HG02763 (cell line): ENCODE measurements around the gene ACSS1.
"Not testable (repeated sequence)": the region's sequence is repeated elsewhere in the genome, so short reads cannot be mapped to it uniquely, and the experiment has no call there.

ENCODE experiments used
- ATAC-seq: cut with Tn5 transposase; IDR thresholded peaks from one replicate; pipeline ENCODE4 v1.9.1; 2021; ENCODE audit warnings: mild to moderate bottlenecking, moderate library complexity; ENCODE audit not compliant: unreplicated experiment

Gene ACSS1

GRCh38 chr20:25014816-25015215 is 43.1 kb downstream of the ACSS1 start:
- ATAC-seq: no peak

- no peak for ATAC-seq
Measured at GRCh38 chr20:25013478-25014380, 44.2 kb downstream of the ACSS1 start.

DNA sequence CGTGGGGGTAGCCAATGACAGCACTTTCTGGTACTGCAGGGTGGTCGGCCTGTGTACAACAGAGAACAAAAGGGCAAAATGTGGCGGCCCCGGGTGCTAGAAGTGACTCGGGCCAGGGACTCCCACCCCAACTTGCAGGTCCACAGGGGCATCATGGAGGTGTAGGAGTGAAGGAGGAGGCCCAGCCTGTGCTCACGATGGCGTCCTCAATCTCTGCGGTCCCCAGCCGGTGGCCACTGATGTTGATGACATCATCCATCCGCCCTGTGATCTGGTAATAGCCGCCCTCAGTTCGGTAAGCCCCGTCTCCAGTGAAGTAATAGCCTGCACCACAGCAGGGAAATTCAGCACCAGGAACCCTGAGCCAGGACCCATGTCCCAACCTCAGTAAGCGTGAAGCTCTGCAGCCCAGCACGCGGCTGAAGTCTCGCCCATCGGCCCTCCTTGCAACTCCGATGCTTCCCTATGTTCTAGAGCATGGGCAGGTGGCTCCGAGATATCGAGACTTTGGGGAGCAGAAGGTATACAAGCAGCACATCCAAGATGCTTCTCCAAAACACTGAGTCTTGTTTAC is 45.2 kb downstream of the ACSS1 start:
- no peak for ATAC-seq

DNA sequence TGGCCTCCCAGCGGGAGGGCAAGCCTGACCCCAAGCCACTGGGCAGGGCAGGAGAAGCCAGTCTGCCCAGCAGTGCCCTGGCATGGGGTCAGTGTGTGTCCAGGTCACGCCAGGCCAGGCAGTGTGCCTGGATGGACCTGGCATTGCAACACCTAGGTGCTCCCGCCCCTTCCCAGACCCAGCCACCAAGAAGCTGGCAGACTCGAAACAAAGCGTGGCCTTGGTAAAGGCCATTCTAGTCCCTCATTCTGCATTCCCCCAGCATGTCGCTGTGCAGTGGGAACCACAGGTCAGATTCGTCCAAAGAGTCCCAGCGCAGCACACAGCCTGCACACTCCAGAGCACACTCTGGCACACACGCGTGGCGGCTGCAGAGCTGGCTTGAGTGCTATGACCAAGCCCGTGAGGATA is 46.1 kb downstream of the ACSS1 start:
- no peak for ATAC-seq

- no peak for ATAC-seq
Measured at GRCh38 chr20:25011261-25011660, 46.7 kb downstream of the ACSS1 start.

GRCh38 chr20:25009218-25010145 is 48.5 kb downstream of the ACSS1 start:
- ATAC-seq: no peak

DNA sequence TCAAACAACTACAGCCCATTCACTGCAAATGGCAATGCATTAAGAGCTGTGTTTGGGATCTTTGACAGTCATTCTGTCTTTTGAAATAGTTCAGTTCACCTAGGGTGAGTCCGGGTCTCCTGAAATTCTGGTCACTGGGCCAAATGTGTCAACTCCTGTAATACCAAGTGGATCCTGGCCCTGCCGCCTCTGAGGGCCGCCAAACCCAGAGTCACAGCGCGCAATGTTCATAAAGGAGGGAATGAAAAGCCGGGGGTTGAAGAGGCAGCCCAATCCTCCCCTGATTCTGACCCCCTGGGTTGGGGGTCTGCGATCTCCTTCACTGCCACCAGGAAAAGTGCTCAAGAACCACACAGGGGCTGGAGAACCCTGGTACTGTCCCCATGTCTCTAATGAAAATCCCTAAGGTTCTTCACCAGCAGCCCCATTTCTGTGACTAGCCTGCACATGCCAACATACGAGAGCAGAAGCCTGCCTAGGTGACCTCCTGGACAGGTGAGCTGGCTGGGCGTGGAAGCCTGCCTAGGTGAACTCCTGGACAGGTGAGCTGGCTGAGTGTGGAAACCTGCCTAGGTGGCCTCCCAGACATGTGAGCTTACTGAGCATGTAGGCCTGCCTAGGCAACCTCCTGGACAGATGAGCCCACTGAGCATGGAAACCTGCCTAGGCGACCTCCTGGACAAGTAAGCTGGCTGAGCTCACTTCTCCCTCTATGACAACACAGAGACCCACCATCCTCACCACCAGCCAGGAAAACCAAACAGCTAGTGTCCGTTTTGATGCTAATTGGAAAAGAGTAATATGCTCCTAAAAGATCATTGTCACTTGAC is 49.3 kb downstream of the ACSS1 start:
- ATAC-seq: no peak

- no peak for ATAC-seq
Measured at GRCh38 chr20:25007491-25008305, 50.2 kb downstream of the ACSS1 start.

DNA sequence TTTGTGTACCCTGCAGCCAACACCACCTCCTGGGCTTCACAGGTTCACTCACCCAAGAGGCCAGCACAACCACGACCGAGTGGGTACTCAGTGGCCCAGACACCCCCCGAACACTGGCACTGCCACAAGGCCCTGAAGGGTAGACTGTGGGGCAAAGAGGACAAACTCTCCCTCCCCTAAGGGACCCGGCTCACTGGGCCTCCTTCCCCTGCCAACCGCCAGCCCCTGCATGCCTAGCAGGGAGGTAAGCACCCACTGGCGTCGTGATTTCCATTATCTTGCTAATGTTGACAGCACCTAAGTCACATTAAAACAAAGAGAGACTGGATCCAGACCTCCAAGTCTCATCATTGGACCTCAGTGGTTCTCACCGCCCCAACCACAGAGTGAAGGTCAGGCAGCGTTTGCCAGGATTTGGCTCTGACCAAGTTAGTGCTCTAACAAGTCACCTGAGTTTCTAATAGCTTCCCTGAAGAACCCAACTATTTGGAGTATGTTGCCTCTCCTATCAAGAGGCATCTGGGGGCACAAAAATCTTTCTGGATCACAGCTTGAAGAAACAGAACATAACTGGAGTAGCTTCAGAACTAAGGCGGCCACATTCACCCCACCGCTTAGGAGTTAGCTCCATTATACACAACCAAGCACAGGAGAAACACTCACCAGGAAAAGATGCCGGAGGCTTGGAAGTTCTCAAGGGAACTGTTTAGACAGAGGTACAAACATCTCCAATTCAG is 51.3 kb downstream of the ACSS1 start:
- ATAC-seq: no peak

DNA sequence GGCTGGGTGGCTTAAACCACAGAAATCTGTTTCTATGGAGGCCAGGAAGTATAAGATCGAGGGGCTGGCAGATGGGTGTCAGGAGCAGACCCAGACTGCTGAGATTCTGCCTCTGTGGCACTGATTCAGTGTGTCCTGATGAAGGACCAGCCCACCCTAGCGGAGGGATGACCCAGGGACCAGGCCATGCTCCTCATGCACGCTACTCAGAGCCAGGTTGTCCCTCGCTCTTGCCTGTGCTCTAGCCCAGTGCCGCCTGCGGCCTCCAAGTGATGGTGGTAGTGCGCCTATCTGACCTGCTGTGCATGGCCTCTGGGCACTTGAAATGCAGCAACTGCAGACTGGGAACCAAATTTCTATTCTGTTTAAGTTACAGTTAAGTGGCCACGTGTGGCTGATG is 52.3 kb downstream of the ACSS1 start:
- ATAC-seq: no peak

- ATAC-seq: no peak
Measured at GRCh38 chr20:25005220-25005619, 52.7 kb downstream of the ACSS1 start.

DNA sequence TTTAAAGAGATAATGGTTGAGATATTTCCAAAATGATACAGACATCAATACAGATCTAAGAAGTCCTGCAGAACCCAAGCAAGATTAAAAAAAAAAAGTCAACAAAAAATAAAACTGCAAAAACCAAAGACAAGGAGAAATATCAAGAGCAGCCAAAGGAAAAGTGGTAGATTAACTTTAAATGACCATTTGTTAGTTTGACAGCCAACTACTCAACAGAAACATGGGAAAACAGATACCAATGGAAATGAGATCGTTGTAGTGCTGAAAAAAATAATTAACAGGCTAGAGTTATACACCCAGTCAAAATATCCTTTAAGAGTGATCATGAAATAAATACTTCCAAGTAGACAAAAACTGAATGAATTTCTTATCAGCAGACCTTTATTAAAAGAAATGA is 54.9 kb downstream of the ACSS1 start:
- no peak for ATAC-seq

DNA sequence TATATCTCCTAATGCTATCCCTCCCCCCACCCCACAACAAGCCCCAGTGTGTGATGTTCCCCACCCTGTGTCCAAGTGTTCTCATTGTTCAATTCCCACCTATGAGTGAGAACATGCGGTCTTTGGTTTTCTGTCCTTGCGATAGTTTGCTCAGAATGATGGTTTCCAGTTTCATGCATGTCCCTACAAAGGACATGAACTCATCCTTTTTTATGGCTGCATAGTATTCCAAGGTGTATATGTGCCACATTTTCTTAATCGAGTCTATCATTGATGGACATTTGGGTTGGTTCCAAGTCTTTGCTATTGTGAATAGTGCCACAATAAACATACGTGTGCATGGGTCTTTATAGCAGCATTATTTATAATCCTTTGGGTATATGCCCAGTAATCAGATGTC is 56.6 kb downstream of the ACSS1 start:
- ATAC-seq: not testable (repeated sequence)

DNA sequence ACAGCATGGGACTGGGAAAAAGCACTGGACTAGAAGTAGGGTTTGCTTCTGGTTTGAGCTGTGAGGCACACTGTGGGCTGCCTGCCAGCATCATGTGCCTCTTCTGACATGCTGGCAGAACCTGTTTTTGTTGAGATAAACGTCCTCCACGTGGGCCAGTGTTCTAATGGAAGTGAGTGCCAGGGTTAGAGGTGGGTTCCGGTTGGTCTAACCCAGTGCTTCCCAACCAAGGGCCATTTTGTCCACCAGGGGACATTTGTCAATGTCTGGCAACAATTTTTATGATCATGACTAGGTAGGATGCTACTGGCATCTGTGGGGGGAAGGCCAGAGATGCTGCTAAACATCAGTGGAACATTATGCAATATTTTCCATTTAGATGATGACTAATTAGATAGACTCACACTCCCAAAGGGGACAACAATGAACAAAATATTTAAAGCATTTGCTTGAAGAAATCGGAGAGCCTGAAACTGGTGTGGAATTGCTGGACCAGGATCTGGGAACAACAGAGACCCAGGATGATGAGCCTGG is 57.6 kb downstream of the ACSS1 start:
- no peak for ATAC-seq

GRCh38 chr20:24999568-24999967 is 58.4 kb downstream of the ACSS1 start:
- ATAC-seq: no peak

DNA sequence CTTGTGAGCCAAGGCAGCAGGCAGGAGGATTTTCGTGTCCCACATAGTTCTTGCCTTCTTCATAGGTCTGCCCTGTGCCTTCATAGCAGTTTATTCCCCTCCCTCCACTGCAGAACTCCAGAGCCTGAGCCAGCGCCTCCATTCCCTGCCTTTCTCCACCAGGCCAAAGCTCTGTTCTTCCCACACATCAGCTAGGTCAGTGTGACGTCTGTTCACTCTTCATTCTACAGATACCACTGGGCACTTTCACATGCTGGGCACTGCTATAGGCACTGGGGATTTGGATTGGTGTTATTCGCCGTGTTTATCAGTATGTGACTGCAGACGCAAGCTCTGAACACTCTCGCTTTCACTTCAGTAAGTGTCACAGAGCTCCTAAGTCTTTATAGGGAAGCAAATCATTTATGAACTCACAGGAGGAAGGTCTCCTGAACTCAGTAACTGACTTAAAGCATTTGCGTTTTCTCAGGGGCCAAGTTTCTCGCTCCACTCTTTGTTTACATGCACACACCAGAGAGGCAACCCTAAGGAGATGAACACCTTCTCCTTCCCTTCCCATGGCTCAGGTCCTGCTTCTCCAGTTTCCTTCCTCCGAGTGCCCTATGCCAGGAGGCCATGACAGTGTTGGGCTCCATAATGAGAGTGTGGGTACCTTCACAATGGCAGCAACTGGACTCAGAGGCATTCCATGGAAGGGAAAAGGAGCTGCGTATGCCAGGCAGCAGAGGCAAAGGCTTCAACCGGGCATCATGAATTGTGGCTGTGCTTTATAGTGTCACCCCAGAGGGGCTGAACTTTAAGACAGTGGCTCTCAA is 59.1 kb downstream of the ACSS1 start:
- ATAC-seq: no peak

DNA sequence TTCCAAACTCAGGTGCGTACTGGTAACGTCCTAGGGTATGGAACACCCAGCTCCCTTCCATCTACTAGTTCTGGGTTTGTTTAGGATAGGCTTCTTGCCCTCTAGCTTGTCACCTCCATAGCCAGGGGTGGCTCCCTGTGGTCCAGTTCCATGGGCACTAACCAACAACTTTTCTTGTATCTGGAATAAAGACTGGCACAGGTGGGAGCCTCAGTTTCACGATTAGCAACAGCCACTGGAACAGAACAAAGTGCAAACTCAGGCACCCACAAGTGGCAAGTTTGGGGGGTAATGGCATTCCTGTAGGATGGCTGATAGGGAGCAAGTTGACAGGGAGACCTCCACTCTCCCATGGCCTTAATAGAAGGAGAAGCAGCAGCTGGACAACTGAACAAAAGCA is 59.8 kb downstream of the ACSS1 start:
- ATAC-seq: no peak
